H9 (cell line): ENCODE results near the gene NONO. TPM values are rescaled to one million over a fixed set of nuclear protein-coding genes. Genes with fewer than 3 reads are reported as not detected.

Source experiments
- DNase-seq: peaks from one replicate; pipeline ENCODE4 v3.0.0-alpha.2; 2017
- H2AFZ ChIP-seq: one replicate; pipeline ENCODE4 v1.6.1; 2013; ENCODE audit warnings: mild to moderate bottlenecking, low read length, control low read depth, moderate library complexity
- H2AK5ac ChIP-seq: 2 replicates; pipeline ENCODE4 v1.6.1; 2013; ENCODE audit warnings: low read length, control low read depth, mixed read lengths; ENCODE audit not compliant: insufficient read length
- H2BK120ac ChIP-seq: one replicate; pipeline ENCODE4 v1.6.1; 2013; ENCODE audit warnings: low read depth, mild to moderate bottlenecking, low read length, control low read depth, inconsistent platforms; ENCODE audit not compliant: poor library complexity, severe bottlenecking
- H2BK12ac ChIP-seq: 2 replicates; pipeline ENCODE4 v1.6.1; 2013; ENCODE audit warnings: low read length, control low read depth, mixed read lengths, low read depth; ENCODE audit not compliant: insufficient read length
- H2BK15ac ChIP-seq: 2 replicates; pipeline ENCODE4 v1.6.1; 2013; ENCODE audit warnings: low read depth, low read length, control low read depth
- H2BK20ac ChIP-seq: one replicate; pipeline ENCODE4 v1.6.1; 2013; ENCODE audit warnings: low read depth, mild to moderate bottlenecking, low read length, control low read depth, inconsistent platforms; ENCODE audit not compliant: poor library complexity, severe bottlenecking
- H2BK5ac ChIP-seq: 2 replicates; pipeline ENCODE4 v1.6.1; 2013; ENCODE audit warnings: low read length, control low read depth, mixed read lengths; ENCODE audit not compliant: insufficient read length
- H3K14ac ChIP-seq: 2 replicates; pipeline ENCODE4 v1.6.1; 2013; ENCODE audit warnings: low read length, control low read depth; ENCODE audit not compliant: insufficient read depth
- H3K18ac ChIP-seq: 2 replicates; pipeline ENCODE4 v1.6.1; 2013; ENCODE audit warnings: low read depth, mild to moderate bottlenecking, mixed read lengths, low read length, control low read depth; ENCODE audit not compliant: insufficient read length
- H3K23ac ChIP-seq: 2 replicates; pipeline ENCODE4 v1.6.1; 2013; ENCODE audit warnings: low read length, control low read depth, mixed read lengths, low read depth; ENCODE audit not compliant: insufficient read length
- H3K23me2 ChIP-seq: 2 replicates; pipeline ENCODE4 v1.6.1; 2013; ENCODE audit warnings: low read depth, mild to moderate bottlenecking, mixed read lengths, low read length, control low read depth; ENCODE audit not compliant: insufficient read length, poor library complexity, severe bottlenecking
- H3K27ac ChIP-seq: 2 replicates; pipeline ENCODE4 v1.5.1; 2013; ENCODE audit warnings: low read length, control low read depth, mixed read lengths, low read depth; ENCODE audit not compliant: insufficient read length
- H3K27me3 ChIP-seq: 2 replicates; pipeline ENCODE4 v1.6.1; 2013; ENCODE audit warnings: low read length, control low read depth, inconsistent platforms; ENCODE audit not compliant: insufficient read depth
- H3K4ac ChIP-seq: 2 replicates; pipeline ENCODE4 v1.6.1; 2013; ENCODE audit warnings: low read depth, mild to moderate bottlenecking, control low read depth, inconsistent platforms, low read length, moderate library complexity
- H3K4me1 ChIP-seq: 2 replicates; pipeline ENCODE4 v1.6.1; 2013; ENCODE audit warnings: low read length, control low read depth, inconsistent platforms; ENCODE audit not compliant: insufficient read depth
- H3K4me2 ChIP-seq: 2 replicates; pipeline ENCODE4 v1.6.1; 2013; ENCODE audit warnings: low read length, control low read depth, mixed read lengths; ENCODE audit not compliant: insufficient read length, insufficient read depth
- H3K56ac ChIP-seq: 2 replicates; pipeline ENCODE4 v1.6.1; 2013; ENCODE audit warnings: low read depth, mild to moderate bottlenecking, mixed read lengths, low read length, control low read depth; ENCODE audit not compliant: insufficient read length
- H3K79me1 ChIP-seq: 2 replicates; pipeline ENCODE4 v1.6.1; 2013; ENCODE audit warnings: low read depth, mild to moderate bottlenecking, moderate library complexity, low read length, control low read depth, inconsistent platforms; ENCODE audit not compliant: insufficient read depth, poor library complexity, severe bottlenecking
- H3K79me2 ChIP-seq: 2 replicates; pipeline ENCODE4 v1.6.1; 2013; ENCODE audit warnings: low read length, control low read depth, inconsistent platforms; ENCODE audit not compliant: insufficient read depth
- H3K9ac ChIP-seq: 2 replicates; pipeline ENCODE4 v1.6.1; 2013; ENCODE audit warnings: low read length, control low read depth, mixed read lengths; ENCODE audit not compliant: insufficient read length; ENCODE audit errors: extremely low read depth
- H3K9me3 ChIP-seq: one replicate; pipeline ENCODE4 v1.6.1; 2013; ENCODE audit warnings: low read depth, low read length, inconsistent platforms; ENCODE audit not compliant: control insufficient read depth
- H3T11ph ChIP-seq: one replicate; pipeline ENCODE4 v1.6.1; 2013; ENCODE audit warnings: mild to moderate bottlenecking, low read length, control low read depth, inconsistent platforms
- H4K20me1 ChIP-seq: one replicate; pipeline ENCODE4 v1.6.1; 2013; ENCODE audit not compliant: control insufficient read depth, insufficient read length, insufficient read depth
- H4K5ac ChIP-seq: 2 replicates; pipeline ENCODE4 v1.6.1; 2013; ENCODE audit warnings: low read depth, mild to moderate bottlenecking, mixed read lengths, low read length, control low read depth; ENCODE audit not compliant: insufficient read length
- H4K8ac ChIP-seq: replicated peaks from 2 replicates; pipeline ENCODE4 v1.6.1; 2013; ENCODE audit warnings: low read length, control low read depth, mixed read lengths, low read depth; ENCODE audit not compliant: insufficient read length
- H4K91ac ChIP-seq: 2 replicates; pipeline ENCODE4 v1.6.1; 2013; ENCODE audit warnings: low read depth, mild to moderate bottlenecking, moderate library complexity, mixed read lengths, low read length, control low read depth; ENCODE audit not compliant: insufficient read length
- H3K27ac Mint-ChIP-seq, 3 experiments: 2 replicates in 2 of 3; 3 replicates in 1 of 3; pipeline ENCODE4 v1.8.0; 2020 to 2021; ENCODE audit warnings: mixed read lengths in 3 of 3, mild to moderate bottlenecking in 1 of 3, moderate library complexity in 1 of 3
- H3K27me3 Mint-ChIP-seq: 2 replicates; pipeline ENCODE4 v1.8.0; 2021; ENCODE audit warnings: low read depth, mild to moderate bottlenecking, moderate library complexity, mixed read lengths
- H3K36me3 Mint-ChIP-seq, 3 experiments: 2 replicates in 2 of 3; 3 replicates in 1 of 3; pipeline ENCODE4 v1.8.0; 2020 to 2021; ENCODE audit warnings: low read depth in 3 of 3, mixed read lengths in 3 of 3; ENCODE audit not compliant: insufficient read depth in 1 of 3
- H3K4me1 Mint-ChIP-seq, 2 experiments: 2 replicates each; pipeline ENCODE4 v1.8.0; 2020; ENCODE audit warnings: mixed read lengths in 2 of 2
- H3K4me3 Mint-ChIP-seq, 2 experiments: 2 replicates in 1 of 2; 3 replicates in 1 of 2; pipeline ENCODE4 v1.8.0; 2020 to 2021; ENCODE audit warnings: mild to moderate bottlenecking in 2 of 2, mixed read lengths in 2 of 2, moderate library complexity in 1 of 2
- H3K9me3 Mint-ChIP-seq, 2 experiments: 2 replicates in 1 of 2; 3 replicates in 1 of 2; pipeline ENCODE4 v1.8.0; 2020; ENCODE audit warnings: mild to moderate bottlenecking in 2 of 2, mixed read lengths in 2 of 2, moderate library complexity in 1 of 2
- CTCF ChIP-seq: fragments of 200-600 bp; sonication (generic); conservative IDR thresholded peaks from 3 replicates; pipeline ENCODE4 v1.8.0; 2021; ENCODE audit warnings: antibody characterized with exemption, mild to moderate bottlenecking
- WGBS: extraction: QIAGEN DNeasy Blood & Tissue Kit; methylation state at CpG from one replicate; pipeline ENCODE4 v1.1.7; 2013; ENCODE audit warnings: missing lambda C conversion rate, low lambda C conversion rate, mixed read lengths; ENCODE audit not compliant: insufficient read length; ENCODE audit errors: extremely low coverage; 5-methylcytosine and 5-hydroxymethylcytosine counted together
- total RNA-seq: library from RNA; stranded (reverse); gene quantifications from 2 replicates; pipeline ENCODE4 v1.2.1, GENCODE V29; 2021

Gene NONO
- total RNA-seq, 1 experiment from 2014 or later: 703 TPM

GRCh38 chrX:71241301-71241700 is 42.1 kb upstream of the NONO start:
- Histone ChIP-seq H4K20me1 (no peaks in the 10 kb centered on the region), H2BK5ac (no peak overlapping the region), H2AK5ac (no peak overlapping the region), H4K91ac (no peak overlapping the region), H3K27me3 (no peaks in the 10 kb centered on the region), H3K79me1 (no peaks in the 10 kb centered on the region), H2BK120ac (no peak overlapping the region), H2BK12ac (no peak overlapping the region), H2AFZ (no peak overlapping the region), H3K4me1 (no peaks in the 10 kb centered on the region), H3K9ac (no peak overlapping the region), H3K4me2 (no peak overlapping the region), H3K27ac (no peak overlapping the region), H2BK15ac (no peak overlapping the region), H3T11ph (no peak overlapping the region), H3K14ac (no peak overlapping the region), H4K5ac (no peak overlapping the region), H3K79me2 (no peaks in the 10 kb centered on the region), H3K18ac (no peak overlapping the region), H4K8ac (no peak overlapping the region), H3K4ac (no peak overlapping the region), H3K9me3 (peaks cover 44% of the 10 kb centered on the region), H3K23ac (no peak overlapping the region), H2BK20ac (no peak overlapping the region), H3K23me2 (no peaks in the 10 kb centered on the region), H3K56ac (no peak overlapping the region)
- Mint-ChIP-seq H3K27me3 (no peaks in the 10 kb centered on the region), H3K9me3 (peaks cover 76 to 89% of the 10 kb centered on the region in 2 experiments), H3K4me3 (no peak overlapping the region), H3K36me3 (peaks cover 54 to 71% (median 70%) of the 10 kb centered on the region in 3 experiments), H3K27ac (no peak overlapping the region), H3K4me1 (no peaks in the 10 kb centered on the region)
- TF ChIP-seq CTCF: no peak
- WGBS: no CpG with 5 or more reads among the region's 6 CpGs
- no peak for DNase-seq
